SK-N-SH (cell line): ENCODE data around the gene MEI1. TPM values are rescaled to one million over a fixed set of nuclear protein-coding genes. Genes with fewer than 3 reads are reported as not detected.

ENCODE experiments used
- CTCF ChIA-PET: fragments of 300-600, 350-600 bp; formaldehyde crosslinking; extraction: SDS; loops from one replicate; lab custom pipeline; 2021; lab: Yijun Ruan, JAX
- POLR2A ChIA-PET: fragments of 350-600 bp; sonication (Branson Sonifier 250); formaldehyde crosslinking; extraction: SDS; loops from one replicate; lab custom pipeline; 2020; ENCODE audit warnings: antibody characterized with exemption, inconsistent platforms; lab: Yijun Ruan, JAX
- DNase-seq: peaks from one replicate; pipeline ENCODE4 v3.0.0; 2012
- H2AFZ ChIP-seq: fragments of 200-600 bp; sonication (generic); 2 replicates; pipeline ENCODE4 v1.8.1; 2016; ENCODE audit warnings: antibody characterized with exemption, mild to moderate bottlenecking, low read depth
- H3F3A ChIP-seq: fragments of 200-600 bp; sonication (generic); replicated peaks from 2 replicates; pipeline ENCODE3; 2016; ENCODE audit warnings: antibody characterized with exemption, mild to moderate bottlenecking; ENCODE audit not compliant: insufficient read depth
- H3K27ac ChIP-seq, 2 experiments: fragments of 200-500 bp in 1 of 2; fragments of 200-600 bp in 1 of 2; sonication (Bioruptor generic) in 1 of 2; sonication (generic), shearing (Covaris generic) in 1 of 2; 2 replicates each; pipeline versions ENCODE4 v1.5.1 to v1.6.1; 2014 to 2016; ENCODE audit warnings: low read depth in 2 of 2, inconsistent platforms in 1 of 2, low read length in 1 of 2, mild to moderate bottlenecking in 1 of 2, mixed read lengths in 1 of 2
- H3K27me3 ChIP-seq: fragments of 200-600 bp; sonication (generic), shearing (Covaris generic); 2 replicates; pipeline ENCODE4 v1.6.1; 2016; ENCODE audit warnings: mixed run types; ENCODE audit not compliant: insufficient read depth
- H3K36me3 ChIP-seq, 2 experiments: fragments of 200-500 bp in 1 of 2; fragments of 200-600 bp in 1 of 2; sonication (Bioruptor generic) in 1 of 2; sonication (generic) in 1 of 2; replicated peaks in 1 of 2; 2 replicates each; pipeline versions ENCODE3 to v1.5.1; 2014 to 2016; ENCODE audit warnings: low read length in 1 of 2, mild to moderate bottlenecking in 1 of 2; ENCODE audit not compliant: insufficient read depth in 2 of 2, control insufficient read depth in 1 of 2
- H3K4me1 ChIP-seq, 2 experiments: fragments of 200-500 bp in 1 of 2; fragments of 200-600 bp in 1 of 2; sonication (Bioruptor generic) in 1 of 2; sonication (generic), shearing (Covaris generic) in 1 of 2; 2 replicates each; pipeline versions ENCODE4 v1.5.1 to v1.6.1; 2014 to 2016; ENCODE audit warnings: low read depth in 1 of 2, low read length in 1 of 2, mixed run types in 1 of 2; ENCODE audit not compliant: insufficient read depth in 2 of 2, control insufficient read depth in 1 of 2
- H3K4me2 ChIP-seq: fragments of 200-600 bp; sonication (generic), shearing (Covaris generic); 2 replicates; pipeline ENCODE4 v1.6.1; 2017; ENCODE audit warnings: mixed run types
- H3K4me3 ChIP-seq, 2 experiments: fragments of 200-500 bp in 1 of 2; fragments of 200-600 bp in 1 of 2; sonication (Bioruptor generic) in 1 of 2; sonication (generic), shearing (Covaris generic) in 1 of 2; 2 replicates each; pipeline versions ENCODE4 v1.5.1 to v1.8.1; 2014 to 2016; ENCODE audit warnings: low read depth in 2 of 2, inconsistent platforms in 1 of 2, low read length in 1 of 2, mild to moderate bottlenecking in 1 of 2, mixed read lengths in 1 of 2, moderate library complexity in 1 of 2
- H3K79me2 ChIP-seq: fragments of 200-600 bp; sonication (generic); 2 replicates; pipeline ENCODE4 v1.8.1; 2017; ENCODE audit warnings: mild to moderate bottlenecking; ENCODE audit not compliant: insufficient read depth
- H3K9ac ChIP-seq: fragments of 200-600 bp; sonication (generic); 2 replicates; pipeline ENCODE4 v1.6.1; 2017; ENCODE audit warnings: mixed run types
- H3K9me2 ChIP-seq: fragments of 200-600 bp; sonication (generic); 2 replicates; pipeline ENCODE4 v1.6.1; 2017; ENCODE audit warnings: mixed run types
- H3K9me3 ChIP-seq: fragments of 200-600 bp; sonication (generic); 2 replicates; pipeline ENCODE4 v1.6.1; 2017; ENCODE audit warnings: mixed run types, mild to moderate bottlenecking, moderate library complexity
- H4K20me1 ChIP-seq: fragments of 200-600 bp; sonication (generic); 2 replicates; pipeline ENCODE4 v1.6.1; 2017; ENCODE audit warnings: mild to moderate bottlenecking, mixed run types; ENCODE audit not compliant: insufficient read depth
- CHD2 ChIP-seq: fragments of 150-350 bp; IDR thresholded peaks from 2 replicates; pipeline ENCODE4 v1.6.1; 2018; ENCODE audit warnings: low read length; ENCODE audit not compliant: partially characterized antibody
- EP300 ChIP-seq, 2 experiments: IDR thresholded peaks; 2 replicates each; pipeline versions ENCODE4 v1.4.0 to v1.6.1; 2012; ENCODE audit warnings: borderline replicate concordance in 1 of 2, low read depth in 1 of 2, low read length in 1 of 2
- EZH2phosphoT487 ChIP-seq: fragments of 200-600 bp; sonication (generic); IDR thresholded peaks from 2 replicates; pipeline ENCODE4 v1.6.1; 2017; ENCODE audit warnings: low read depth, mixed run types, mild to moderate bottlenecking, antibody characterized with exemption, moderate library complexity, borderline replicate concordance
- FOXJ3 ChIP-seq: sonication (generic); formaldehyde crosslinking; IDR thresholded peaks from 2 replicates; pipeline ENCODE4 v1.5.1; 2020; ENCODE audit warnings: mild to moderate bottlenecking, missing genetic modification reagents
- GATA2 ChIP-seq: sonication (generic); formaldehyde crosslinking; IDR thresholded peaks from 2 replicates; pipeline ENCODE4 v1.5.0; 2020; ENCODE audit warnings: mild to moderate bottlenecking, missing genetic modification reagents
- IRF3 ChIP-seq: fragments of 150-350 bp; IDR thresholded peaks from 2 replicates; pipeline ENCODE4 v1.6.1; 2016; ENCODE audit warnings: mild to moderate bottlenecking, low read depth, low read length
- JUND ChIP-seq: IDR thresholded peaks from 2 replicates; pipeline ENCODE4 v1.4.0; 2012
- MXI1 ChIP-seq: IDR thresholded peaks from 2 replicates; pipeline ENCODE4 v1.6.1; 2012; ENCODE audit warnings: mild to moderate bottlenecking, low read depth, low read length, improper control_type of control experiment
- NFIC ChIP-seq: IDR thresholded peaks from 2 replicates; pipeline ENCODE4 v1.4.0; 2012; ENCODE audit warnings: borderline replicate concordance
- NRF1 ChIP-seq: IDR thresholded peaks from 2 replicates; pipeline ENCODE4 v1.6.1; 2012; ENCODE audit warnings: low read depth, mild to moderate bottlenecking, low read length
- POLR2AphosphoS5 ChIP-seq: IDR thresholded peaks from 2 replicates; pipeline ENCODE4 v1.6.1; 2012; ENCODE audit warnings: low read depth, low read length
- RAD21 ChIP-seq: IDR thresholded peaks from 2 replicates; pipeline ENCODE4 v1.6.1; 2012; ENCODE audit warnings: mild to moderate bottlenecking, low read length
- RXRA ChIP-seq: IDR thresholded peaks from 2 replicates; pipeline ENCODE4 v1.4.0; 2012; ENCODE audit warnings: low read depth, mild to moderate bottlenecking, borderline replicate concordance
- SIN3A ChIP-seq: IDR thresholded peaks from 2 replicates; pipeline ENCODE4 v1.6.1; 2012; ENCODE audit warnings: low read depth, mild to moderate bottlenecking, low read length, moderate library complexity, borderline replicate concordance
- SMC3 ChIP-seq: IDR thresholded peaks from 2 replicates; pipeline ENCODE4 v1.6.1; 2012; ENCODE audit warnings: low read depth, low read length, improper control_type of control experiment
- TEAD4 ChIP-seq: IDR thresholded peaks from 2 replicates; pipeline ENCODE4 v1.4.0; 2012; ENCODE audit warnings: mild to moderate bottlenecking, borderline replicate concordance; ENCODE audit not compliant: insufficient read depth
- USF1 ChIP-seq: IDR thresholded peaks from 2 replicates; pipeline ENCODE4 v1.4.0; 2012; ENCODE audit warnings: low read depth, borderline replicate concordance
- USF2 ChIP-seq: fragments of 150-350 bp; IDR thresholded peaks from 2 replicates; pipeline ENCODE4 v1.6.1; 2017; ENCODE audit warnings: antibody characterized with exemption, low read length, low read depth, borderline replicate concordance
- YY1 ChIP-seq: IDR thresholded peaks from 2 replicates; pipeline ENCODE4 v1.4.0; 2012; ENCODE audit warnings: low read depth, mild to moderate bottlenecking
- WGBS: methylation state at CpG from one replicate; pipeline ENCODE4 v1.1.6; 2017; ENCODE audit warnings: low lambda C conversion rate; 5-methylcytosine and 5-hydroxymethylcytosine counted together
- polyA plus RNA-seq, 3 experiments: library from polyadenylated mRNA; depleted of rRNA; stranded (reverse); fragments of >200 nt; gene quantifications; 2 replicates each; pipeline ENCODE4 v1.2.3, GENCODE V29; 2012

The MEI1 gene
- polyA plus RNA-seq, 1 of the 3 experiments (the other 2 are of a cell fraction): not detected

- H3K36me3 ChIP-seq: peaks cover 24 to 35% of the 10 kb centered on the region in 2 experiments
Measured at GRCh38 chr22:41654322-41654721, 45.0 kb upstream of the MEI1 start.

GRCh38 chr22:41656556-41656955 lies 42.7 kb upstream of the MEI1 start:
- Histone ChIP-seq H3K27me3 (no peaks in the 10 kb centered on the region), H3K4me3 (no peak overlapping the region), H2AFZ (no peak overlapping the region), H4K20me1 (no peaks in the 10 kb centered on the region), H3F3A (no peaks in the 10 kb centered on the region), H3K27ac (no peak overlapping the region), H3K9me2 (no peaks in the 10 kb centered on the region), H3K9me3 (no peaks in the 10 kb centered on the region), H3K9ac (no peak overlapping the region), H3K4me2 (no peak overlapping the region), H3K79me2 (0 out of 2 replicates have a peak, but pooled peaks cover 4% of the 10 kb centered on the region), H3K4me1 (no peaks in the 10 kb centered on the region), H3K36me3 (peaks cover 22 to 47% of the 10 kb centered on the region in 2 experiments)
- TF ChIP-seq NFIC (no peak), JUND (no peak), GATA2 (CRISPR knock-in tag) (no peak), CHD2 (no peak), POLR2AphosphoS5 (no peak), NRF1 (no peak), FOXJ3 (no peak), YY1 (no peak), SMC3 (no peak), RXRA (no peak)
- ChIA-PET POLR2A (no interaction called here), CTCF (no interaction called here)
- no peak for DNase-seq
- WGBS: 82% methylated on average over 5 of the region's 5 CpGs

More at GRCh38 chr22:41654322-41654721, 45.0 kb upstream of the MEI1 start:
- no peaks in the 10 kb centered on the region for H4K20me1 ChIP-seq
- 100% methylated on average over 3 of the region's 3 CpGs for WGBS
- no peaks in the 10 kb centered on the region for H3K9me2 ChIP-seq
- no peak for DNase-seq
- TF ChIP-seq USF2 (no peak), RXRA (no peak), IRF3 (no peak), RAD21 (no peak), MXI1 (no peak), CHD2 (no peak), EZH2phosphoT487 (no peak), NFIC (no peak), USF1 (no peak), EP300 (IDR thresholded peaks at IDR 0.05; ENCODE audit: borderline replicate concordance in 1 of 2, low read depth in 1 of 2, low read length in 1 of 2) (no peak), TEAD4 (no peak), SIN3A (no peak), POLR2AphosphoS5 (no peak)
- no peaks in the 10 kb centered on the region for H3K27me3 ChIP-seq
- ChIA-PET CTCF (interaction anchor here (2.2 kb wide), 1 partner anchor 11 kb away, joined by 7 read pairs; no protein-coding TSS in a partner anchor), POLR2A (no interaction called here)
- no peak overlapping the region for H3K9ac ChIP-seq
- peaks cover 4% of the 10 kb centered on the region; the same call in 1 of the 2 replicates for H3K79me2 ChIP-seq
- H3K9me3 ChIP-seq: no peaks in the 10 kb centered on the region
- no peak overlapping the region for H3K4me2 ChIP-seq
- H2AFZ ChIP-seq: no peak overlapping the region
- no peak overlapping the region for H3K27ac ChIP-seq
- H3K4me1 ChIP-seq: no peaks in the 10 kb centered on the region
- H3F3A ChIP-seq: no peaks in the 10 kb centered on the region
- no peak overlapping the region for H3K4me3 ChIP-seq
